Activated effector memory CD4-positive, alpha-beta T cell treated with anti-CD3 and anti-CD28 coated beads, Interleukin-2, amount 50 U/mL, for 16 hours (primary cell): ENCODE data around the gene RTN3.
A peak's percentile ranks its signal among the peaks of the same experiment; 100 is the strongest.

Source experiments
- DNase-seq: peaks from one replicate; pipeline ENCODE4 v3.0.0-alpha.2; 2020

Gene RTN3

DNA sequence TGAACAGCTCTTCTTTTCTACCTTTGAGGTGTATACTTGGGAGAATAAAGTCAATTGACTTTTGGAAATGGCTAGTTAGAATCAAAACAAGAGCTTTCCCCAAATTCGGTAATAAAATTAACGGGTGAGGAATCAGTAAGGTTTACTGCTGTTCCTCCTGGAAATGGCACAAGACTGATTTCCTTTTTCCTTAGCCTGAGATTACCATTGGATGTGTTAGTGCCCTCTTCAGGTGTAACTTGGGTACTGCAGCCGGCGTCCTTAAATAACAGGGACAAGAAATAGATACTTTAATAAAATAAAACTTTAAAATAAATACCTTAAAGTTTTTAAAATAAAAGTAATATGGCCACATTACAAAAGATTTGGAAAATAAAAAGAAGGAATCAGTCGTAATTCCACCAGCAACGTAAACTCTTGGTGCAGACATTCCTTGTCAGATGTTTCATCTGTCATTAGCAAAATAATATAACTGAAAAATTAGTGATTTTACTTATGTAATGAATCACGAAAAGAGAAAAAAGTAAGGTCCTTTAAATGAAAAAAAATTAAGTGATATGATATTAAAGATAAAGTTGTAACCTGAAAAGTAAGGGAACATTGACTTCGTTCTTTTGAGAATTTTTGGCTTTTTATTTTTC lies 57.5 kb downstream of the RTN3 start:
- peak; percentile 87 for DNase-seq

DNA sequence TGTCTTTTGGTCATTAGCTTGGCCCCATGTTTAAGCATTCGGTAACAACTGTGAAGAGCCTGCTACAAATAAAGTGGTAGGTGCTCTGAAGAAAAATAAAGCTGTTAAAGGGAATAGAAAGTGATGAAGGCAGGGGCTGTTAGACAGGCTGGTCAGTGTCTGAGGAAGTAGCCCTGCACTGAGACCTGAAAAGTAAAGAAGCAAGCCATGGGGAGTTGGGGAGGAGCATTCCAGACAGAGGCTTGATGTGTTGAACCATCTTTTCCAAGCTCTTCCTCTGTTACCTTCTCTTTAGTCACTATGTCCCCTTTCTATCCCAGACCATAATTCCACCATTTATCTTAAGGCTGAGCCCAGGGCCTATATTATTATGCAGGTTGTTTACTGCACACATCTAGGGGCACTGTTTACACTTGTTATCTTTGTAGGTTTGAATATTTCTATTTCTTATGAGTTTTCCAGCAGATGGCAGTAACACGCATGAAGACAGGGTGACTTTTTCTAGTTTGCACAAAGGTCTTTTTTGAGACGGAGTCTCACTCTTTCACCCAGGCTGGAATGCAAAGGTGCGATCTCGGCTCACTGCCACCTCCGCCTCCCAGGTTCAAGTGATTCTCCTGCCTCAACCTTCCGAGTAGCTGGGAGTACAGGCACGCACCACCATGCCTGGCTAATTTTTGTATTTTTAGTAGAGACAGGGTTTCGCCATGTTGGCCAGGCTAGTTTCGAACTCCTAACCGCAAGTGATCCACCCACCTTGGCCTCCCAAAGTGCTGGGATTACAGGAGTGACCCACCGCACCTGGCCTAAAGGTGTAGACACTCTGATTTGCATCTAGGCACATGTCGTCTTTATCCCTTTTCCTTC lies 64.2 kb downstream of the RTN3 start:
- no peak for DNase-seq

DNA sequence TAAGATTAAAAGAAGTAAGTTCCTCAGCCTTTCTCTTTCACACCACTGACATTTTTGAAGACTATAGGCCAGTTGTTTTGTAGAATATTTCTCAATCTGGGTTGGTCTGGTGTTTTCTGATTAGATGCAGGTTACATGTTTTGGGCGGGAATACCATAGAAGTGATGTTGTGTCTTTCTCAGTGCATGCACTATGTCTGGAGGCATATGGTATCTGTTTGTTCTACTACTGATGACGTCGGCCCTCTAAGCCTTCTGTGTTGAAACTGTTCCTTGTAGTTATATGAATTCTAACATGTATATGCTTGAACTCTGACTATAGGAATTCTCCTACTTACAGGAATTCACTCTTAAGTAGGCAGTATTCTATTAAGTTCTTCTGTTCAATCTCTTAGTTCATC lies 65.7 kb downstream of the RTN3 start:
- no peak for DNase-seq

DNA sequence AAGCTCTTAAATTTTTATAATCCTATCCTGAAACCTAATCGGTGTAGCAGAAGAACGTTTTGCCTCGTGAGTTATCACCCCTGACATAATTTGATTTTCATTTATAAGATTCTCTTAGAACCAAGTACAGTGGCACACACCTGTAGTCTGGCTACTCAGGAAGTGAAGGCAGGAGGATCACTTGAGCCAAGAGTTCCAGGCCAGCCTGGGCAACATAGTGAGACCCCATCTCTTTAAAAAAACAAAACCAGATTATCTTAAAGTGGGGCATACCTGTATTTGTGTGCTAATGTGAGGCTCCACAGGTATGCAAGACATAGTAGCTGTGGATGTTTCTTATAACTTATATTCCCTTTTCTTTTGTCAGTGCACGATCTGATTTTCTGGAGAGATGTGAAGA lies 68.3 kb downstream of the RTN3 start:
- DNase-seq, result no peak

DNA sequence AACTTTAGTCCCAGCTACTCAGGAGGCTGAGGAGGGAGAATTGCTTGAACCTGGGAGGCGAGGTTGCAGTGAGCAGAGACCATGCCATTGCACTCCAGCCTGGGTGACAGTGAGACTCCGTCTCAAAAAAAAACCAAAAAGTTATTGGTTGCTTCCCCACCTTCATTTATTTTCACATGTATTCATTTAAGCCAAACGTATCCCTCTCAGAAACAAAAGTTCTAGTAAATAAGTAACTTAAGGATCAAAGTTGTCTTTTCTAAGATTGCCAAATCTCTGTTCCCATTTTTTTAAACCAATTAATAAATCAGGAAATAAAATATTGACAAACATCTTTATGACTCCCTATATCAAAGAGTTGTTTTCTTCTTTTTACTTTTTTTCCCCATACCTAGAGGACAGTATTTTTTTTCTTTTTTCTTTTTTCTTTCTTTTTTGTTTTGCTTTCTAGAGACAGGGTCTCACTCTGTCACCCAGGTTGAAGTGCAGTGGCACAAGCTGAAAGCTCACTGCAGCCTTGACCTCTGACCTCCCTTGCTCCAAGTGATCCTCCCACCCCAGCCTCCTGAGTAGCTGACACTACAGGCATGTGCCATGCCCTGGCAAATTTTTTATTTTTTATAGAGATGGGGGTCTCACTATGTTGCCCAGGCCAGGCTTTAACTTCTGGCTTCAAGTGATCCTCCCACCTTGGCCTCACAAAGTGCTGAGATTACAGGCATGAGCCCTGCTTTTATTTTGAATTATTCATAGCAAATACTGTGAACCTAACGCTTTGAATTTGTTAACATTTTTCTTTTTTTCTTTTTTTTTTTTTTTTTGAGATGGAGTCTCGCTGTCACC lies 75.8 kb downstream of the RTN3 start:
- no peak for DNase-seq

DNA sequence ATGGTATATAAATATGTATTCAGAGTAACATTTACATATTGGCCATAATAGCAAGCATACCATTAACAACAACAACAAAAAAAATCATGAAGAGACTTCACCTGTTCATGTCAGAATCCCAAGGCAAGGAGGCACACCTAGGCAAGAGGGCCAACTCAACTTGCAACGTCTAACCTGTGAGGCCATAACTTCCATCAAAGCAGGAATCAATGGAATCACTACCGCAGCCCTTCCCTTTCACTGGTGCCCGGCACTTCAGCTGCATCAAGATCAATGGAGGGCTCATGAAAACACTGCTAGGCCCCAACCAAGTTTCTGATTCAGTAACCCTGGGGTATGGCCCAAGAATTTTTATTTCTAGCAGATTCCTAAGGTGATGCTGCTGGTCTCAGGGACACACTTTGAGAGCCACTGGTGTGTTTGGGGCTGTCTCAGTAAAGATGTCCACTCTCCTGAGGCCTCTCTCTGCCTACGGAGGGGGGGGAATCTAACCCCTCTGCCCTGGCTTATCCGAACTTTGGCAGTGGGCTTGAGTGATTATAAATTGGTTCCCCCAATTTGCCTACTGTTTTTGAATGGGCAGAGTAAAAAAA lies 79.3 kb downstream of the RTN3 start:
- DNase-seq, result no peak

DNA sequence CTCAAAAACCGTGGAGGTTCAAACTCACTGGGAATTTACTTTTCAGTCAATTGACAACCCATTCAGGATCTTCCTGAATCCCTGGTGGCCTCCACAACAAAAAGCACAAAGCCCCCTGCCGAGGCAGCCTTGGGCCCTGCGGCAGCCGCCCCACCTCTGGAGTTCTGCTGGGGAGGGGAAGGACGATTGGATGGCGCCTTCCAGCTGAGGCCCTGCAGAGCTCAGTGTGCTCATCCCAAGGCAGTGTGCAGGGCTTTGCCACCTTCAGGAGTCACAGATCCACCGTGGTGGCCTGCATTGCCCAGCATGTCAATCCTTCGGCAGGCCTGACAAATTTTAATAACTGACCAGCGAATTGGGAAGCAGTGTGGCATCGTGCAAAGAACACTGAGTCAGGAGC lies 79.9 kb downstream of the RTN3 start:
- DNase-seq, result no peak

DNA sequence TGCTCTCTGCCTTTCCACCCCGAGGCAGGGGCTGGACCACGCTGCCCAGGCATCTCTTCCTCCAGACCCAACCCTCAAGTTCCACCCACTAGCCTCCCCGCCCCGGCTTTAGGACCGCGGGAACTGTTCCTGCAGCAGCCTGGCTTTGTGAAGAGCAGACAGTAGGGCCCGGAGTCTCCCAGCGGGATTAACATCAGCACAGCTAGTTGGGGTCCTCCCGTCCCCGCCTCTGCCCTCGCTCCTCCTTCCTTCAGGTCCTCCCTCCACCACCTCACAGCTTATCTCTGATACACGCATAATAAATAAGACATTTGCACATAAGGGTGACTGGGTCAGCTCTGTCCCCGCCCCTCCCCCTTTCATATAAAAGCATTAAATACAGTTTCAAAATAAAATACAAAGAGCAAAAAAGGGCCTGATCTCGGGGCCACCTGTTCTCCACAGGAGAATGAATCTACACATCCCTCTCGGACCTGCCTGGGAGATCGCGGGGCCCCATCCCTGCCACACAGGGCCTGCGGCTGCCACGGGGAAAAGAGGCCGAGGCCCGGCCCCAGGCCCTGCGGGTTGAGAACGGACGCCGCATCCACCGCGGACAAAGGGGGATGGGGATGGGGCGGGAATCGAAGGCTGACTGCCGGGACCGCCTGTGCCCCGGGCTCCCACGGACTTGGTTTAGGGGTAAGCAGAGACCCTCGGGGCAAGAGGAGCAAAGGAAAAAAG lies 80.8 kb downstream of the RTN3 start:
- DNase-seq, result no peak

DNA sequence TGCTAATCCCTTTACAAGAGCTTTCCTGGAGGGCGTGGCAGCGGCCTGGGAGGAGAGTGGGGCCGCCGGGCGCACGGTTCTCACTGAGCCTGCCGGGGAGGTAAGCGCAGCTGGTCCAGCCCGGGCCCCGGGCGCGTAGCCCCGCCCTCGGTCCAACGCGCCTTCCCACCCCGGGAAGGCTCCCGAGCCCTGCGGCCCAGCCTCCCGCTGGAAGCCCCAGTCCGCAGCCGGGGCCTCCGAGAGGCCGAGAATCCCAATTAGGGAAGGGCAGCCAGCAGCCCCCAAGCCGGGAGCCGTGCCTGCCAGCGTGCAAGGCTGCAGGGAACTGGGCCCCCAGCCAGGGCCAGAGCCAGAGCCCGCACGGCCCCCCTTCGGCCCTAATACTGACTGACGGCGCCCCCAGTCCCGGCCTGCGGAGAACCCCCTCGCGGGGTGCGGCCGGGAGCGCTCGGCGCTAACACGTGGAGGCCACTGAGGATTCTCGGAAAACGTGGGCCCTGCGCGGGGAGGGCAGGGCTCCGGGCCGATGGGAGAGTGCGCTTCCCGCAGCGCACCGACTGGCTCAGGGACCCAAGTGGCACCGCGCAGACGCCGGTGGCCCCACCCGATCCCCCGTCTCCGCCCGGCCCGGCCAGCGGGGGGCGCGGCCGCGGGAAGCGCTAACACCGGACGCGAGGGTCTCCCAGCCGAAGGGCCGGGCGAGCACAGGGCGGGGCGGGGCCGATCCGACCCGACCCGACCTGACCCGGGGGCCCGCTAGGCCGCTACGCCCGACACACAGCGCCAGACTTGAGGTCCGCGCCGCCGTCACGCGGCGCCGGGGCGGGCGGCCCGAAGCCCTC lies 81.6 kb downstream of the RTN3 start:
- no peak for DNase-seq

DNA sequence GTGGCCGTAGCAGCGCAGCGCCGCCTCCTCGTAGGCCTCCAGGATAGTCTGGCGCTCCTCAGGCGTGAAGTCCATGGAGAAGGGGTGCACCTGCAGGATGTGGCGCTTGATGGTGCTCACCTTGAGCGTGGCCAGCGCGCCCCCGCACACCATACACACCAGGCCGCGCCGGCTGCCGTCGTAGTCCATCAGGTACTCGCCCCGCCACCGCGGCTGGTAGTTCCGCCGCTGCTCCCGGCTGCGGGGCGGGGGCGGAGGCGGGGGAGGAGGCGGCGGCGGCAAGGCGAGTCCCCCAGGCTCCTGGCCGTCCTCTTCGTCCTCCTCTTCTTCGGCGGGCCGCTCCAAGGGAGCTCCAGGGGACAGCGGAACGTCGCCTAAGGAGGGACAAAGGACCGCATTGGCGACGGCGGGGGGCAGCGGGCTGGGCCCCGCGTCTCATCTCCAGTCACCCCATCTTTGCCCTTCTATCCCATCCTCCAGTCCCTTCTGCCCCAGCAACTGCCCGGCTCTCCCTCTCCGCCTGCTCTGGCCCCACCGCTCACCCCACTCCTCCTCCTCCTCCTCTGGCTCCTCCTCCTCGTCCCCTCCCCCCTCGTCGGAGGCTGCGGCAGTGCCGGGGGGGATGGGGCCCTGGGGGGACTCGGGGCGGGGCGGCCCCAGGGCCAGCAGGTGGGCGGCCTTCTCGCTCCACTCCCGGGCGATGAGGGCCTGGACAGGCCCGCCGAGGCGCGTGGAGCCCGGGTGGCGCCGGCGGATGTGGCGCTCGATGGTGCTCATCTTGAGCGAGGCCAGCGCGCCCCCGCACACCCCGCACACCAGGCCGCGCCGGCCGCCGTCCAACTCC lies 82.4 kb downstream of the RTN3 start:
- no peak for DNase-seq

DNA sequence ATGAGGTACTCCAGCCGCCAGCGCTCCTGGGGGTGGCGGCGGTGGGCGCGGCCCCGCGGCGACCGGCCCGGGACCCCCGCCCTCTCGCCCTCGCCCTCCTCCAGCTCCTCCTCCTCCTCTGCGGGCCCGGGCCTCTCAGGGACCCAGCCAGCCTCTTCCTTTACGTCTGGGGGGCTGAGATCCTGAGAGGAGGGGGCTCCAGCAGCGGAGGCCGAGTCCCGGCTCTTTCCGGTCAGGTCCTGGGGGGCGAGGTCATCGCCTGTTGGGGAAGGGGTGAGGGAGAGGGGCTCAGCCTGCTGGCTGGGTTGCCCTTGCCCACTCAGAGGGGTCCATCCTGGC lies 83.0 kb downstream of the RTN3 start:
- DNase-seq, result no peak

DNA sequence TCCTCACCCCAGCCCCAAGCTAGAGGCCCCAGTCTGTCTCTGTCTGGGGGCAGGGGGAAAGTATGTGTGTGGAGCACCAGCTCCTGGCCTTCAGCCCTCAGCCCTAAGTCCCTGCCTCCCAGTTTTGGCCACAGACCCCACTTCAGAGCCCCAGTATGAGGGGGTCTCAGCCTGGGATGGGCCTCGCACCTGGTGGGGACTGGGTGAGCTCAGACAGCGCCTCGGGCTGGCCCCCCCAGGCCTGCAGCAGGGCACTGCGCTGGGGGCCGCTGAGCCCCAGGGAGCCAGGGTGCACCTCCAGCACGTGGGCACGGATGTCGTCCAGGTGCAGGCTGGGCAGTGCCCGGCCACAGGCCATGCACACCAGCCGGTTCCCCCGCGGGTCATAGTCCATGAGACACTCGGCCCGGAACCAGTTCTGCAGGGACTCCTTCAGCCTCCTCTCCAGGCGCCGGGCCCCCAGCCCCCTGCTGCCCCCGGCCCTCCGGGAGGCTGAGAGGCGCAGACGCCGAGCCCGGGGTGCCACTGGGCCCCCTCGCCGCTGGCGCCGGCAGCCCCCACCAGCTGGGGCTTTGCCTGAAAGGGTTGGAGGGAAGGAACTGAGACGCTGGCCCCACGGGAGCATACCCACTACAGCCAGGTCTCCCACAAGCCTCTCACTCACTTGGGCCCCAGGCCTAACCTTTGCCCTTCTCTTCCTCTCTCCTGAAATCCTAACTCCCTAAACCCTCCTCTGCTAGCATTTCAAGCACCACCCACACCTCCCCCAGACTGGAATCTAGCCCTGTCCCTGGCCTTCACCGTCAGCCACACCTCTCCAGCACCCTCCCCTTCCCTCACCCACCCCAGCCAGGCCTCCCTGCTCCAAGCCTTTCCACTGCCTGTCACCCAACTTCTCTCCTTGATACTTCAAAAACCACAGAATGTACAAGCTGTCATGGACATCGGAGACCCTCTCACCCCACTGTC lies 83.7 kb downstream of the RTN3 start:
- DNase-seq, result no peak

DNA sequence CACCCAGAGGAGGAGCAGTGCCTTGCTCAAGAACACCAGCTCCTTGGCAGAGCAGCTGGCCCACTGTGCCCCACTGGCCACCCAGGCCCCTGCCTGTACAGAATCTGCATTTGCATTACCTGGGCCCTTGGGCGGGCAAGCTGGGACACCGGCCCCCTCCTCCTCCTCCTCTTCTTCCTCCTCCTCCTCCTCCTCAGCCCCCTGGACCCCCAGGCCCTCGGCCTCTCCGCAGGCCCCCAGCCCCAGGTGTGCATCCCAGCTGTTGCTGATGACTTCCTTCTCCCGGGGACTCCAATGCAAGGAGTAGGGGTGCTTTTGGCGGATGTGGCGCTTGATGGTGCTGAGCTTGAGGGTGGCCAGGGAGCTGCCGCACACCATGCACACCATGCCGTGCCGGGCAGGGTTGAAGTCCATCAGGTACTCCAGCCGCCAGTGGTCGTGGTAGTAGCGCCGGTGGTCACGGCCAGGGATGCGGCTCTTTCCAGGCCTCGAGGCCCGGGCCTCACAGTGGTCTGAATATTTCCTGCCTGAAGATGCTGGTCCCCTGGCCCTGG lies 84.5 kb downstream of the RTN3 start:
- DNase-seq, result no peak

DNA sequence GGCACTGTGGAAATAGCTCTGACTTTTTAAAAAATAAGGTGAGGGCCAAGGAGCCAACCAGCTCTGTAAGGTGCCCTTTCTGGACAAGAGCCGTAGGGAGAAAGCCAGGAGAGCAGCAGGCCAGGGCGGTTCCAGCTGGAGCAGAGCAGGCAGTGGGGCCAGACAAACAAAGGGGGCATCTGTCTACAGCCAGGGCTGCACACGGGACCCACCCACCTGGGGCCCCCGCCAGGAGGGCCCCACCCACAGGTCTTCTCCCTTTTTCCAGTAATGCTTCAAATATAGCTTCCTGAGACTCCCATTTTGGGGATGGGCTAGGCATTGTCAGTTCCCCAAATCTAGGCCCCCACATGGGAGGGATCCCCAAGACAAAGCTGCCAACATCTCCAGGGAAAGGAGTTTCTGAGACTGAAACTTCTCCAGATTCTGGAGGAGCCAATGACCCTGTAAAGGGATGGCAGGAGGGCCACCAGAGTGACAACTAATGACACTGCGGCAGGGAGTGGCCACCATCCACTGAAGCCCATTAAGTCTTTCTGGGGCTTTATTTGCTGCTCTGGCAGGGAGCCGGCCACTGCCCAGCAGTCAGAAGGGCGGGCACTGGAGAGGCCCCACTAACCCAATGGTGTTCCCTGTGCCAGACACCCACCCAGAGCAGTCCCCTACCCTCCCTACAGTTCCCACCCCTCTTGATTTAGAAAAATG lies 85.4 kb downstream of the RTN3 start:
- no peak for DNase-seq

DNA sequence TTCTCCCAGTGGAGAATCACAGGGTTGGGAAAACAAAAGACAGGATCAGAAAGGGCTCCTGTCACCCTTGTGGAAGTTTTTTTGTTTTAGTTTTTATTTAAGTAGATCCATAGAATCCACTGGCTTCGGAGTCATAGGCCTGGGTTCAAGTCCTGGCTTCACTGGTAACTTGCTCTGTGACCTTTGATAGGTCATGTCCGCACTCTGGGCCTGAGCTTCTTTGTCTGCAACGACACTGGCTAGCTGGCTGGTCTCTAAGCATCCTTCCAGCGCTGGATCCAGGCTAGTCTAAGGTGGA lies 85.9 kb downstream of the RTN3 start:
- no peak for DNase-seq

DNA sequence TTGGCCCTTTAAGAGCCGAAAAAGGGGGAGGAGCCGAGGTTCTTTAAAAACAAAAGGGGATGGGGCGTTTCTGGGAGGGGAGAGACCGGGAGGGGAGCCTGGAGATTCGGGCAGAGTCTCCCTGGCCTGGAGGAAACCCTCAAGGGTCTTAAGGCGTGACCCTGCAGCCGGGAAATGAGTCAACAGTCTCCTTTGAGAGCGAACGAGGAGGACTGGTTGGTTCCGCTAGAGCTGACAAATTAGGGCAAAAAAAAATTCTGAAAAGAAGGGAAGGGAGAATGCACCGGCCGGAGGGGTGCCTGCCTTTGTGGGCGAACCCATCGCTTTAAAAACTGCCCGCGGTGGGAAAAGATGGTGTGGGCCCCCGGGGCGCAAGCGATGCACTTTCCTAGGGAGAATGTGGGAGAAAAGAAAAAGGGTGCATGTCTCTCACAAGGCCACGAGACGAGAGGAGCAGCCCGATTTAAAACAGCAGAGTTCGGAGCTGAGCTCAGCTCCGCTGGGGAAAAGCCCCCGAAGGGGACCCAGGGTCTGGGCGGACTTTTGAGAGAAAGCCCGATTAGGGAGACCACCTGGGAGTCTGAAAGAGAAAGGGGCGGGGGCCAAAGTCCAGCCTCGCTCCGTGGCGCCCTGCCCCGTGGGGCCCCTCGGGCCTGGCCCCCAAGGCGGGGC lies 86.4 kb downstream of the RTN3 start:
- peak; percentile 77 for DNase-seq

DNA sequence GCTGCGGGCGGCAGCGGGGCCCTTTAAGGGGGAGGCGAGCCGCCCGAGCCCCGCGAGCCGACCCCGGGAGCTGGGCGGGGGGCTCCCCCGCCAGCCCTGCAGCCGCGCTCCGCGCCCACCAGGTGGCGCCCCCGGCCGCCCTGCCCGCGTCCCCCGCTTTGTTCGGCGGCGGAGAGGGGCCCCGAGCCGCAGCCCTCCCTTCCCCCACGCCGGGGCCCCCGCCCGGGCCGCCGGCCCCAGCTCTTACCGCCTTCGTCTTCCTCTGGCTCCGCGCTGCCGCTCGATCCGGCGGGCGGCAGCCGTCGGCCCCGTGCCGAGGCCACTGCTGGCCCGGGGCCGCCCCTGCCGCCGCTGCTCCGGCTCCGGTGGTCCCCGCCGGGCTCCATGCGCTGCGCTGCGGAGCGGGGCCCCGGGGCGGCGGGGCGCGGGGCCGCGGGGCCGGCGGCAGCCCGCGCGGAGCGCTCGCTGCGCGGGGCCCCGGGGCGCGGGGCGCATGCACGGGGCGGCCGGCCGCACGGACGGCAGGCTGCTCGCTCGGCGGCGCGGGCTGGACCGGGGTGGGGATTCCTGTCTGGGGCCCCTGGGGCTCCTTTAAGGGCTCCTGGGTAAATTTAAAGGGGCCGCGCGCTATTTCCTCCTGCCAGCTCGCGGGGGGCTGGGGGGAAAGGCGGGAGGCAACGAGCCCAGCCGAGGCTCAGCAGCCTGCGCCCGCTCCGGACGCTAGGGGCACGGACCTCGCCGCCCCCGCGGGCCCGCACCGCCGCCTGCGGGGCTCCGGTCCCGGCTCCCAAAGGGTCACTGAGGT lies 87.1 kb downstream of the RTN3 start, which contains the start of gene ZFTA:
ZFTA (minus strand) TSS at position 539 of the 805 bp plus-strand sequence; CDS start at position 386, 153 bp downstream.
- DNase-seq, result peak; percentile 87
